ENCODE data around the gene PRICKLE2.

Gene PRICKLE2

GRCh38 chr3:64225695-64226499 is 631 bp upstream of the PRICKLE2 start:
- no peak for TF ChIP-seq FOXP2 (optimal IDR thresholded peaks at IDR 0.05; ENCODE audit: borderline replicate concordance, extremely low read depth, extremely low read length, insufficient read depth)
- no peak for TF ChIP-seq REST (IDR thresholded peaks at IDR 0.05; ENCODE audit: insufficient read depth in 1 of 2, low read depth in 2 of 2, low read length in 2 of 2)
- no peak for TF ChIP-seq SIN3A (IDR thresholded peaks at IDR 0.05; ENCODE audit: borderline replicate concordance, insufficient read depth, low read length)
- TF ChIP-seq POLR2AphosphoS5 (IDR thresholded peaks at IDR 0.05; ENCODE audit: low read depth, low read length): no peak
- no peak for TF ChIP-seq TAF1 (IDR thresholded peaks at IDR 0.05; ENCODE audit: borderline replicate concordance, insufficient read depth, low read length)

GRCh38 chr3:64223791-64224745 is 1.2 kb downstream of the PRICKLE2 start:
- TF ChIP-seq SIN3A (IDR thresholded peaks at IDR 0.05; ENCODE audit: borderline replicate concordance, insufficient read depth, low read length) (no peak), REST (IDR thresholded peaks at IDR 0.05; ENCODE audit: insufficient read depth in 1 of 2, low read depth in 2 of 2, low read length in 2 of 2) (no peak), POLR2AphosphoS5 (IDR thresholded peaks at IDR 0.05; ENCODE audit: low read depth, low read length) (no peak), FOXP2 (optimal IDR thresholded peaks at IDR 0.05; ENCODE audit: borderline replicate concordance, extremely low read depth, extremely low read length, insufficient read depth) (no peak), TAF1 (IDR thresholded peaks at IDR 0.05; ENCODE audit: borderline replicate concordance, insufficient read depth, low read length) (no peak)

- no peak for TF ChIP-seq POLR2AphosphoS5 (IDR thresholded peaks at IDR 0.05; ENCODE audit: low read depth, low read length)
- TF ChIP-seq SIN3A (IDR thresholded peaks at IDR 0.05; ENCODE audit: borderline replicate concordance, insufficient read depth, low read length): no peak
- no peak for TF ChIP-seq REST (IDR thresholded peaks at IDR 0.05; ENCODE audit: insufficient read depth in 1 of 2, low read depth in 2 of 2, low read length in 2 of 2)
These were observed 2.7 kb downstream of the PRICKLE2 start for GRCh38 chr3:64222501-64223111.

- TF ChIP-seq REST (IDR thresholded peaks at IDR 0.05; ENCODE audit: insufficient read depth in 1 of 2, low read depth in 2 of 2, low read length in 2 of 2) (no peak), POLR2AphosphoS5 (IDR thresholded peaks at IDR 0.05; ENCODE audit: low read depth, low read length) (no peak), FOXP2 (optimal IDR thresholded peaks at IDR 0.05; ENCODE audit: borderline replicate concordance, extremely low read depth, extremely low read length, insufficient read depth) (no peak), TAF1 (IDR thresholded peaks at IDR 0.05; ENCODE audit: borderline replicate concordance, insufficient read depth, low read length) (no peak), SIN3A (IDR thresholded peaks at IDR 0.05; ENCODE audit: borderline replicate concordance, insufficient read depth, low read length) (no peak)
These were observed 3.6 kb downstream of the PRICKLE2 start for GRCh38 chr3:64221571-64222257.

Measured in PFSK-1 (cell line).